ENCODE results near the gene MSH3.

Gene MSH3

GRCh38 chr5:80793354-80793753 lies 138.9 kb downstream of the MSH3 start:
- no peak for TF ChIP-seq CTCF (IDR thresholded peaks at IDR 0.05; ENCODE audit: unreplicated experiment in 3 of 3)
- H3K4me1 Mint-ChIP-seq = no peaks in the 10 kb centered on the region
- H3K9me3 Mint-ChIP-seq = no peaks in the 10 kb centered on the region
- H3K36me3 Mint-ChIP-seq (ENCODE audit: low read depth) = peaks cover 15% of the 10 kb centered on the region
- no peaks in the 10 kb centered on the region for H3K27me3 Mint-ChIP-seq (ENCODE audit: low read depth)
- H3K27ac Mint-ChIP-seq = no peak overlapping the region
- no peak overlapping the region for H3K4me3 Mint-ChIP-seq

- Mint-ChIP-seq H3K9me3 (no peaks in the 10 kb centered on the region), H3K27me3 (ENCODE audit: low read depth) (no peaks in the 10 kb centered on the region), H3K4me3 (no peak overlapping the region), H3K27ac (no peak overlapping the region), H3K36me3 (ENCODE audit: low read depth) (peaks cover 20% of the 10 kb centered on the region), H3K4me1 (no peaks in the 10 kb centered on the region)
- TF ChIP-seq CTCF (IDR thresholded peaks at IDR 0.05; ENCODE audit: unreplicated experiment in 3 of 3) = no peak
Observed at GRCh38 chr5:80796846-80797245, 142.4 kb downstream of the MSH3 start.

- TF ChIP-seq CTCF (IDR thresholded peaks at IDR 0.05; ENCODE audit: unreplicated experiment in 3 of 3) = no peak
Observed at GRCh38 chr5:80797428-80798024, 143.1 kb downstream of the MSH3 start.

GRCh38 chr5:80798166-80798565 lies 143.7 kb downstream of the MSH3 start:
- no peak overlapping the region for H3K4me3 Mint-ChIP-seq
- H3K36me3 Mint-ChIP-seq (ENCODE audit: low read depth) = peaks cover 30% of the 10 kb centered on the region
- H3K9me3 Mint-ChIP-seq = peaks cover 6% of the 10 kb centered on the region
- no peaks in the 10 kb centered on the region for H3K4me1 Mint-ChIP-seq
- H3K27ac Mint-ChIP-seq = no peak overlapping the region
- TF ChIP-seq CTCF (IDR thresholded peaks at IDR 0.05; ENCODE audit: unreplicated experiment in 3 of 3) = no peak
- no peaks in the 10 kb centered on the region for H3K27me3 Mint-ChIP-seq (ENCODE audit: low read depth)

More at GRCh38 chr5:80797428-80798024, 143.1 kb downstream of the MSH3 start:
- Mint-ChIP-seq H3K36me3 (ENCODE audit: low read depth) (peaks cover 23% of the 10 kb centered on the region), H3K27ac (no peak overlapping the region), H3K4me1 (no peaks in the 10 kb centered on the region), H3K9me3 (no peaks in the 10 kb centered on the region), H3K27me3 (ENCODE audit: low read depth) (no peaks in the 10 kb centered on the region), H3K4me3 (no peak overlapping the region)

GRCh38 chr5:80798633-80799032 lies 144.2 kb downstream of the MSH3 start:
- no peaks in the 10 kb centered on the region for H3K4me1 Mint-ChIP-seq
- H3K9me3 Mint-ChIP-seq = peaks cover 10% of the 10 kb centered on the region
- H3K27me3 Mint-ChIP-seq (ENCODE audit: low read depth) = no peaks in the 10 kb centered on the region
- no peak for TF ChIP-seq CTCF (IDR thresholded peaks at IDR 0.05; ENCODE audit: unreplicated experiment in 3 of 3)
- H3K36me3 Mint-ChIP-seq (ENCODE audit: low read depth) = peaks cover 35% of the 10 kb centered on the region
- H3K27ac Mint-ChIP-seq = no peak overlapping the region
- H3K4me3 Mint-ChIP-seq = no peak overlapping the region

- H3K9me3 Mint-ChIP-seq = peaks cover 10% of the 10 kb centered on the region
- H3K4me3 Mint-ChIP-seq = no peak overlapping the region
- H3K36me3 Mint-ChIP-seq (ENCODE audit: low read depth) = peaks cover 39% of the 10 kb centered on the region
- no peak overlapping the region for H3K27ac Mint-ChIP-seq
- no peak for TF ChIP-seq CTCF (IDR thresholded peaks at IDR 0.05; ENCODE audit: unreplicated experiment in 3 of 3)
- H3K4me1 Mint-ChIP-seq = no peaks in the 10 kb centered on the region
- no peaks in the 10 kb centered on the region for H3K27me3 Mint-ChIP-seq (ENCODE audit: low read depth)
Observed at GRCh38 chr5:80799041-80799440, 144.6 kb downstream of the MSH3 start.
